C4-2B (cell line): ENCODE measurements around the gene RPL9.

ENCODE experiments used
- H3K27ac ChIP-seq: fragments of 450-650 bp; 2 replicates; pipeline ENCODE4 v1.5.1; 2017
- ZFX ChIP-seq: fragments of 450-650 bp; IDR thresholded peaks from 2 replicates; pipeline ENCODE4 v1.6.1; 2017
- TF ChIP-seq, protein P1 (sequence below): fragments of 450-650 bp; conservative IDR thresholded peaks from 2 replicates; pipeline ENCODE4 v1.5.1; 2017; ENCODE audit warnings: mild to moderate bottlenecking

RPL9 gene

DNA sequence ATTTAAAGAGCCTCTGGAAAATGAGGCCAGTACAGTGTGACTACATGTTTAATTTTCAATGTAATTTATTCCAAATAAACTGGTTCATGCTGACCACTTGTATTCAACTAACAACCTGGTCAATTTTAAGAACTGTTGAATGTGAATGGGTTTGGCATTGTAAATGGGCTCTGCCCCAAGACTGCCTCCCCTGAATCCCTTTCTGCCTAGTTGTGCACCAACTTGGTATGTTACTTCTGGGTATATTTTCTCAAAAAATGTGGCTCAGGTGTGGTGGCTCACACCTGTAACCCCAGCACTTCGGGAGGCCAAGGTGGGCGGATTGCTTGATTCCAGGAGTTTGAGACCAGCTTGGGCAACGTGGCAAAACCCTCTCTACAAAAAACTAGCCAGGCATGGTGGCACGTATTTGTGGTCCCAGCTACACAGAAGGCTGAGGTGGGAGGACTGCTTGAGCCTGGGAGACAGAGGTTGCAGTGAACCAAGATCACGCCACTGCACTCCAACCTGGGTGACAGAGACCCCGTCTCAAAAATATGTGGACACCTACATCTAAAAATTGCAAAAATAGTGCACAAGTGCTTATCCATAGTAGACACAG lies 7.2 kb downstream of the RPL9 start:
- TF ChIP-seq, protein P1, sequence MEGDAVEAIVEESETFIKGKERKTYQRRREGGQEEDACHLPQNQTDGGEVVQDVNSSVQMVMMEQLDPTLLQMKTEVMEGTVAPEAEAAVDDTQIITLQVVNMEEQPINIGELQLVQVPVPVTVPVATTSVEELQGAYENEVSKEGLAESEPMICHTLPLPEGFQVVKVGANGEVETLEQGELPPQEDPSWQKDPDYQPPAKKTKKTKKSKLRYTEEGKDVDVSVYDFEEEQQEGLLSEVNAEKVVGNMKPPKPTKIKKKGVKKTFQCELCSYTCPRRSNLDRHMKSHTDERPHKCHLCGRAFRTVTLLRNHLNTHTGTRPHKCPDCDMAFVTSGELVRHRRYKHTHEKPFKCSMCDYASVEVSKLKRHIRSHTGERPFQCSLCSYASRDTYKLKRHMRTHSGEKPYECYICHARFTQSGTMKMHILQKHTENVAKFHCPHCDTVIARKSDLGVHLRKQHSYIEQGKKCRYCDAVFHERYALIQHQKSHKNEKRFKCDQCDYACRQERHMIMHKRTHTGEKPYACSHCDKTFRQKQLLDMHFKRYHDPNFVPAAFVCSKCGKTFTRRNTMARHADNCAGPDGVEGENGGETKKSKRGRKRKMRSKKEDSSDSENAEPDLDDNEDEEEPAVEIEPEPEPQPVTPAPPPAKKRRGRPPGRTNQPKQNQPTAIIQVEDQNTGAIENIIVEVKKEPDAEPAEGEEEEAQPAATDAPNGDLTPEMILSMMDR, result no peak
- TF ChIP-seq ZFX, result no peak
- no peak overlapping the region for H3K27ac ChIP-seq

DNA sequence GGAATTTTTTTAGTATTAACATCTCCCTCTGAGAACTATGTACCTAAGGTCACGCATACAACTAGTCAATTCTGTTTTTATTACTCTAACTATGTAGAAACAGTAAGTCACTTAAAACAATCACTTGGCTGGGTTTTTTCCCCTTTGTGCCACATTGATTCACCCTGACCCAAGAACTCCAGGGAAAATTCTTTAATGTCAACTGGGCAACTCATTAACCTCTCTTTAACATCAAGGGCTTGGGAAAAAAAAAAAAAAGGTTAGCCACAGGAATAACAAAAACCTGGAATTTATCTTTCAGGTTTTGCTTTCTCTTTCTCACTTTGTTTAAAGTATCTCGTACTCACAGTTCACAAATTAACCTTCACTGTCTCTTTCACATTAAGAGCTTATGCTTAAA lies 8.1 kb downstream of the RPL9 start:
- no peak overlapping the region for H3K27ac ChIP-seq
- TF ChIP-seq, protein P1, result no peak
- no peak for TF ChIP-seq ZFX

DNA sequence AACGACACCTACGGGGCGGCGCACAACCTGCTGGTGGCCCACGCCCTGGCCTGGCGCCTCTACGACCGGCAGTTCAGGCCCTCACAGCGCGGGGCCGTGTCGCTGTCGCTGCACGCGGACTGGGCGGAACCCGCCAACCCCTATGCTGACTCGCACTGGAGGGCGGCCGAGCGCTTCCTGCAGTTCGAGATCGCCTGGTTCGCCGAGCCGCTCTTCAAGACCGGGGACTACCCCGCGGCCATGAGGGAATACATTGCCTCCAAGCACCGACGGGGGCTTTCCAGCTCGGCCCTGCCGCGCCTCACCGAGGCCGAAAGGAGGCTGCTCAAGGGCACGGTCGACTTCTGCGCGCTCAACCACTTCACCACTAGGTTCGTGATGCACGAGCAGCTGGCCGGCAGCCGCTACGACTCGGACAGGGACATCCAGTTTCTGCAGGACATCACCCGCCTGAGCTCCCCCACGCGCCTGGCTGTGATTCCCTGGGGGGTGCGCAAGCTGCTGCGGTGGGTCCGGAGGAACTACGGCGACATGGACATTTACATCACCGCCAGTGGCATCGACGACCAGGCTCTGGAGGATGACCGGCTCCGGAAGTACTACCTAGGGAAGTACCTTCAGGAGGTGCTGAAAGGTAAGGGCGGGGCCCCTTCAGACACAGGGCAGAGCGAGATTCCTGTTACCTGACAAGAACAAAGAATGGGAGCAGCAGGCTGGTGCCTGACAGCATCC lies 11.7 kb downstream of the RPL9 start:
- TF ChIP-seq ZFX, result no peak; the same call in 1 of the 2 replicates
- TF ChIP-seq, protein P1, result peak; percentile 47
- peak overlapping the region; percentile 72 for H3K27ac ChIP-seq

- H3K27ac ChIP-seq, result peak overlapping the region; percentile 72
- TF ChIP-seq, protein P1, result no peak
- TF ChIP-seq ZFX, result peak; percentile 62; the same call in 1 of the 2 replicates
Observed at GRCh38 chr4:39446483-39446841, 12.3 kb downstream of the RPL9 start.

DNA sequence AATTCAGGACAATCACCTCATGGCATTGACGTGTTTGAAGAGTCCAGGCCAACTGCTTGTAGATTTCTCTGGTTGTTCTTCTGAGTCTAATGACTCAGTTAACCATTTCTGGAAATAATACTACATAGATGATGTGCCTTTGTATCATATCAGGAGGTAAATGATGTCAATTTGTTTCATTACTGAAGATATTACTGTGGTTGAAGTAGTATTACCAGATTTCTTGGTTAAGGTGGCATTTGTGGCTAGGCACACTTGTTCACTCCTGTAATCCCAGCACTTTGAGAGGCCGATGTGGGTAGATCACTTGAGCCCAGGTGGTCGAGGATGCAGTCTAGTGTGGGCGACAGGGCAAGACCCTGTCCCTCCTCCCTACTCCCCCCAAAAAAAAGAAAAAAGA lies 15.7 kb downstream of the RPL9 start:
- H3K27ac ChIP-seq, result no peak overlapping the region
- TF ChIP-seq, protein P1, result no peak
- no peak for TF ChIP-seq ZFX

DNA sequence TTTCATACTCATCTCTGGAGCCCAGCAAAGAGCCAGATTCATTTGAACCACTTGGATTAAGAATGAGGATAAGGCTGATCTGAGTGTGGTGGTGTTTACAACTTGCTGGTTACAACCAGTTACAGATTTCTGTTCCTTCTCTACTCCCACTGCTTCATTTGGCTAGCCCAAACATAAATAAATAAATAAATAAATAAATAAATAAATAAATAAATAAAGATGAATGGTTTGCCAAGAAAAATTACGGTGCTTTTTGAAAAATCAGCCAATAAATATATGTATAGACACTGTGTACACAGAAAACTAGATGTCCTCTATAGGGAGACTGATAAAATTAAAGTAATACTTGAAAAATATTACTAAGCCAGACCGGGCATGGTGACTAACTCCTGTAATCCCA lies 17.1 kb downstream of the RPL9 start:
- TF ChIP-seq, protein P1, result no peak
- no peak for TF ChIP-seq ZFX
- no peak overlapping the region for H3K27ac ChIP-seq

DNA sequence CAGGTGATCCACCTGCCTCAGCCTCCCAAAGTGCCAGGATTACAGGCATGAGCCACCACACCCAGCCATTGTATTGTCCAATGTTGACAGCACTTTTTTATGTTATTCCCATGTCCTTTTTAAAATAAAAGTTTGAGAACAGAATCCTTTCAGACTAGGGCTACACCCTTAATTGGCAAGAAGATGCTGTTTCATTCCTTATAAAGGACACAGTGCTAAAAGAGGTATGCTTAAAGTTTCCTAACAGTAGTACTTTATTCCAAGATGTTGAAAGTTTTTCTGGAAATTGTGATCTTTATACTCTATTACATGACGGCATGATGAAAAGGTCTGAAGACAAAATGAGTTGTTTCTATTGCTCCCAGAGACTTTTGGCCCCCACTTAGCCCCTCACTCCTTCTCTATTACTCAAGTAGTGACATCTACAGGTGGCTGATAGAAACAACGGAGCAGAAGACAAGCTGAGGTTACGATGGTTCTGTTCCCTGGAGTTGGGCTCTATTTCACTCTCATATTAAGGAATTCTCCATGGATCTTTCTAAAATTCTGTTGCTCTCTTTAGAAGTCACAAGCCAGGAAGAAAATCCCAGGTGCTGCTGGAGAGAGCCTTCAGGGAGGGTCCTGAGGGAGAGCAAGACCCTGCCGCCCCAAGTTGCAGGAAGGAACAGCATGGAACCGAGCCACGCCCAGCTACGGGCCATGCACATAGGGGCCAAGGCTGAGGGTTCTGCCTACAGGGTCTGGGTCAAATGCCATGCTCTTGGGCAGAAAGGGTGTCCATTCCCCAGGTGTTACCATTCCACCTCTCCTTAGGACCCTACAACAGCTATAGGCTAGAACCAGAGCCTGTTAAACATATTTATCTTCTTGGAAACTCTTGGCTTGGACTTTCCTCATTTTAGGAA lies 22.8 kb downstream of the RPL9 start:
- no peak overlapping the region for H3K27ac ChIP-seq
- TF ChIP-seq, protein P1, result peak; percentile 37
- TF ChIP-seq ZFX, result no peak
